ENCODE results near the gene PTPN2.

DNA sequence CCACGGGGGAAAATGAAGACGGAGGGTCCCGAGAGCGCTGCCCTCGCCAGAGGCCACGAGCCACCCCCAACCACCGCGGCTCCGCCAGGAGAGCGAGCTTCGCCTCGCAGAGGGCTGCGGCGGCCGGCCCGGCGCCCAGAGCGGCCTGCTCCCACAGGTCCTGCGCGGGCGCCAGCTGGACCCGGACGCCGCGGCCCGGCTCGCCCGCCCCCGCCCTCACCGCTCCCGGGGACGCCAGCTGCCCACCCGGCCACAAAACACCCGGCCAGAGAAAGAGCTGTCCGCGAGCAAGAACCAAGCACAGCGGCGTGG is 709 bp downstream of the PTPN2 start:
- TF ChIP-seq, protein P1, sequence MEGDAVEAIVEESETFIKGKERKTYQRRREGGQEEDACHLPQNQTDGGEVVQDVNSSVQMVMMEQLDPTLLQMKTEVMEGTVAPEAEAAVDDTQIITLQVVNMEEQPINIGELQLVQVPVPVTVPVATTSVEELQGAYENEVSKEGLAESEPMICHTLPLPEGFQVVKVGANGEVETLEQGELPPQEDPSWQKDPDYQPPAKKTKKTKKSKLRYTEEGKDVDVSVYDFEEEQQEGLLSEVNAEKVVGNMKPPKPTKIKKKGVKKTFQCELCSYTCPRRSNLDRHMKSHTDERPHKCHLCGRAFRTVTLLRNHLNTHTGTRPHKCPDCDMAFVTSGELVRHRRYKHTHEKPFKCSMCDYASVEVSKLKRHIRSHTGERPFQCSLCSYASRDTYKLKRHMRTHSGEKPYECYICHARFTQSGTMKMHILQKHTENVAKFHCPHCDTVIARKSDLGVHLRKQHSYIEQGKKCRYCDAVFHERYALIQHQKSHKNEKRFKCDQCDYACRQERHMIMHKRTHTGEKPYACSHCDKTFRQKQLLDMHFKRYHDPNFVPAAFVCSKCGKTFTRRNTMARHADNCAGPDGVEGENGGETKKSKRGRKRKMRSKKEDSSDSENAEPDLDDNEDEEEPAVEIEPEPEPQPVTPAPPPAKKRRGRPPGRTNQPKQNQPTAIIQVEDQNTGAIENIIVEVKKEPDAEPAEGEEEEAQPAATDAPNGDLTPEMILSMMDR (IDR thresholded peaks at IDR 0.05) = no peak
- no peak for TF ChIP-seq POLR2A (IDR thresholded peaks at IDR 0.05)
